Fibroblast of pulmonary artery (primary cell): ENCODE measurements around the gene IDE.

Experiments
- DNase-seq: peaks from one replicate; pipeline ENCODE4 v3.0.0-alpha.2; 2010; ENCODE audit warnings: low read depth
- H3K4me3 ChIP-seq: replicated peaks from 2 replicates; pipeline ENCODE4 v1.5.1; 2011; ENCODE audit warnings: low read depth, mild to moderate bottlenecking, control low read depth, low read length, moderate library complexity
- TF ChIP-seq, protein P1 (sequence below): IDR thresholded peaks from 2 replicates; pipeline ENCODE4 v1.5.1; 2011; ENCODE audit warnings: mild to moderate bottlenecking, control low read depth, low read length, inconsistent platforms; ENCODE audit errors: missing control alignments

Gene IDE

DNA sequence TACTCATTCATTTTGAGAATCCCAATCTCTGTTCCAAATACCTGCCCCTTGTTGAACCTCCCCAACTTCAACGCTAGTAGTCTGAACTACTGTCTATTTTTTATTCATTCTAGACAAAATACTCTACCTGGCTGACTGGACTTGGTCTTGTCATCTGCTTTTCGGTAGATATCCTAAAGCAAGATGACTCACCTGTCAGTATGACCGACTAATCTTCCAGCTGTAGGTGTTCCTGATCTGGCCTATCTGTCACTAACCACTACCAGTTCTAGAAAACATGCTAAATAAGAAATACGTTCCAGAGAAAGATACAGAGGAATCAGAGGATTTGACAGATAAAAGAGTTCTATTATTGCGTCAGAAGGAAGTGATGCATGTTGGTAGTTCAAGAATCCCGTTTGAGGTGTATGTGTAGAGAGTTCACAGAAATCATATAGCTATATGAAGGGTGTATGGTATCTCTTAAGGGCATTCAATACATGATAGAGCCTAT lies 81.1 kb downstream of the IDE start:
- no peak for DNase-seq
- TF ChIP-seq, protein P1, sequence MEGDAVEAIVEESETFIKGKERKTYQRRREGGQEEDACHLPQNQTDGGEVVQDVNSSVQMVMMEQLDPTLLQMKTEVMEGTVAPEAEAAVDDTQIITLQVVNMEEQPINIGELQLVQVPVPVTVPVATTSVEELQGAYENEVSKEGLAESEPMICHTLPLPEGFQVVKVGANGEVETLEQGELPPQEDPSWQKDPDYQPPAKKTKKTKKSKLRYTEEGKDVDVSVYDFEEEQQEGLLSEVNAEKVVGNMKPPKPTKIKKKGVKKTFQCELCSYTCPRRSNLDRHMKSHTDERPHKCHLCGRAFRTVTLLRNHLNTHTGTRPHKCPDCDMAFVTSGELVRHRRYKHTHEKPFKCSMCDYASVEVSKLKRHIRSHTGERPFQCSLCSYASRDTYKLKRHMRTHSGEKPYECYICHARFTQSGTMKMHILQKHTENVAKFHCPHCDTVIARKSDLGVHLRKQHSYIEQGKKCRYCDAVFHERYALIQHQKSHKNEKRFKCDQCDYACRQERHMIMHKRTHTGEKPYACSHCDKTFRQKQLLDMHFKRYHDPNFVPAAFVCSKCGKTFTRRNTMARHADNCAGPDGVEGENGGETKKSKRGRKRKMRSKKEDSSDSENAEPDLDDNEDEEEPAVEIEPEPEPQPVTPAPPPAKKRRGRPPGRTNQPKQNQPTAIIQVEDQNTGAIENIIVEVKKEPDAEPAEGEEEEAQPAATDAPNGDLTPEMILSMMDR, result no peak
- H3K4me3 ChIP-seq, result no peak overlapping the region

DNA sequence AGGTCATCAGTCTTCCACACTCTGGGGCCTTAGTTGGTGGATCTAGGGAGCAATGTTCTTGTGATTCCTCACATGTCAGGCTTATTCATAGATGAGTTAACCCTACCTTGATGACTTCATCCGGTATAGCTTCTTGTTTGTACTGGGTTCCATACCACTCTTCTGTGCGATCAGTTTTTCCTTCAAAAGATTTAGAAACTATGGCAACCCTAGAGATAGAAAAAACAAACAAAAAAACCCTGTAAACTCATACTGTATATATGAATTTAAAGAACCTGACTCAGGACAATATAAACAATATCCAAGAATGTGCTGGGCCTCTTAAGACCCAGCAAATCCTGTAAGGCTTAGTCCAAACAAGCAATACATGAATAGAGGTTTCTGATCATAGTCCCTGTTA lies 83.5 kb downstream of the IDE start:
- H3K4me3 ChIP-seq, result no peak overlapping the region
- no peak for DNase-seq
- TF ChIP-seq, protein P1, result no peak

DNA sequence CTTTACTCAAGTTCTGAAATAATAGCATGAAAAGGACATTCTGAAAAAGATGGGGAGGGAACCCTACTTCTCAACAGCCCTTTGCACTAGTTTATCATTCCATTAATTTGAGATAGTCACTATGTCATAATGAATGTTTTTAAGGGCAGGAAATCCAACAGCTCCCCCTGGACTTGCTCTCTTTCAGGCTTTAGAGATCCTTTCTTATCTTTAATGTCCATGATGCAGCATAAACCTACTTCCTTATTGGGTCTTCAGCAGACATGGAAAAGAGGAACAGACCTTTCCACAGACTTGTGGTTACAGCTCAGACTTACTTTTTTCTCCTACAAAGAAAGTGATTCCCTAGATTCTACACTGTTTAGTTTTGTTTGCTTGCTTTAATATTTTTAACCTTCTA lies 87.3 kb downstream of the IDE start:
- TF ChIP-seq, protein P1, result no peak
- H3K4me3 ChIP-seq, result no peak overlapping the region
- peak; percentile 10 for DNase-seq

DNA sequence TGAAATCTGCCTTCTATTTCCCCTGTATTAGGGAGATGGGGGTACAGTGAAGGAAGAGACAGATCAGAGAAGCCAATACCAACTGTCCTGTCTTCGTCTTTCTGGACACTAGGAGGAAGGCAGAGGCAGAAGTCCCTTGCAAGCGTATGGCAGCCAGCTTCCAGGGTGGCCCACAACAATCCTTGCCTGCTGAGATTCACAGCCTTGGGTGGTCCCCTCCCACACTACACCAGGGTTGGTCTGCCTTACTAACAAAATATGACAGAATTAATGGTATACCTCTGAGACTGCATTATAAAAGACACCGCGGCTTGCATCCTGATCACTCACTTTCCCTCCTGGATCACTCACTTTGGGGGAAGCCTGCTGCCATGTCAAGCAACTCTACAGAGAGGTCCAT lies 90.4 kb downstream of the IDE start:
- TF ChIP-seq, protein P1, result no peak
- no peak for DNase-seq
- H3K4me3 ChIP-seq, result no peak overlapping the region

DNA sequence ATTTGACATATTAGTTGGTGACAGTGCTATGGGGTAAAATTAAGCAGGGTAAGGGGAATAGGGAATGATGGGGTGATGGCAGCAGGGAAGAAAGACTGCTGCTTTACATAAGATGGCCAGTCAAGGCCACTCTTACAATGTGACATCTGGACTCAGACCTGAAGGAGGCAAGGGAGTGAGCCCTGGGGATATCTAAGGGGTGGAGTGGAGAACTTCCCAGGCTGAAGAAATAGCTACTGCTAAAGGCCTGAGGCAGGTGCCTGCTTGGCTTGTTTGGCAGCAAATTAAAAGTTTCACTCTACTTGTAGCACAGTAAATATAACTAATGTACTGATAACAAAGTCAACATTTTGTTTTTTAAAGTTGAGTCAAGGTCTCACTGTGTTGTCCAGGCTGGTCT lies 93.5 kb downstream of the IDE start:
- DNase-seq, result no peak
- TF ChIP-seq, protein P1, result no peak
- no peak overlapping the region for H3K4me3 ChIP-seq

DNA sequence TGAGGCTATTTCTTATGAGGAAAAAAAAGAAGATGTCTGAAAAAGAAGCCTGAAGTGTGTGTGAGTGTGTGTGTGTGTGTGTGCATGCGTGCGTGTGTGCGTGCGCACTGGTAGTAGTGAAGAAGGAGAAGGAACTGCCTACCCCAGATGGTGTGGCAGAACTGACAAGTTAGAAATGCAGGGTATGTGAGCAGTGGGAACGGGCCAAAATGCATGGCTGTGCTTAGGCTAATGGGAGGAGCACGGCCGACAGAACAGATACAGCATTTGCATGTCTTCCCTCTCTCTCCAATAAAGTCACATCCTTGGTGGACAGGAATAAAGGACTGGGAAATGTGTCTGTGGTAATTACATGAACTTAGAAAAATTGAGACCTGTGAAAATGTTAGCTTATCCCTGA lies 94.3 kb downstream of the IDE start:
- DNase-seq, result no peak
- no peak overlapping the region for H3K4me3 ChIP-seq
- TF ChIP-seq, protein P1, result no peak

DNA sequence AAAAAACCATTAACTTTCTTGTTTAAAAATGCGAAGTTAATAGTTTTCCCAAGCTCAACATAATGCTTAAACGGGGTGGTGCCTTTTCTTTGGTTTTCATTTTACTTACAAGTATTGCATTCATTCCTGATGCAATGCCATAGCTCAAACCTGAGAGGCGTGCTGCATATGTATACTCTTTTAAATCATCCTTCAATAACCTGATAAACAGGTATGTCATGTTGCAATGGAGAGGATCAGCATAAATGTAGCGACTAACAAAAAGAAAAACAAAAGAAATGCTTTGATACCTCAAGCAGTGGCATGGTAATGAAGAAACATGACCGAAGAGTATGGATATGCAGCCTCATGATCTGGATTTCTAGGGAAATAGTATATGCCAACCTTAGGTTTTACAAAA lies 95.4 kb downstream of the IDE start:
- TF ChIP-seq, protein P1, result no peak
- no peak for DNase-seq

More for the DNA sequence above, 95.4 kb downstream of the IDE start:
- H3K4me3 ChIP-seq, result no peak overlapping the region
